Measurements from ENCODE around the gene RFC1.
"Not testable (repeated sequence)": the region's sequence is repeated elsewhere in the genome, so short reads cannot be mapped to it uniquely, and the experiment has no call there.

Gene RFC1

DNA sequence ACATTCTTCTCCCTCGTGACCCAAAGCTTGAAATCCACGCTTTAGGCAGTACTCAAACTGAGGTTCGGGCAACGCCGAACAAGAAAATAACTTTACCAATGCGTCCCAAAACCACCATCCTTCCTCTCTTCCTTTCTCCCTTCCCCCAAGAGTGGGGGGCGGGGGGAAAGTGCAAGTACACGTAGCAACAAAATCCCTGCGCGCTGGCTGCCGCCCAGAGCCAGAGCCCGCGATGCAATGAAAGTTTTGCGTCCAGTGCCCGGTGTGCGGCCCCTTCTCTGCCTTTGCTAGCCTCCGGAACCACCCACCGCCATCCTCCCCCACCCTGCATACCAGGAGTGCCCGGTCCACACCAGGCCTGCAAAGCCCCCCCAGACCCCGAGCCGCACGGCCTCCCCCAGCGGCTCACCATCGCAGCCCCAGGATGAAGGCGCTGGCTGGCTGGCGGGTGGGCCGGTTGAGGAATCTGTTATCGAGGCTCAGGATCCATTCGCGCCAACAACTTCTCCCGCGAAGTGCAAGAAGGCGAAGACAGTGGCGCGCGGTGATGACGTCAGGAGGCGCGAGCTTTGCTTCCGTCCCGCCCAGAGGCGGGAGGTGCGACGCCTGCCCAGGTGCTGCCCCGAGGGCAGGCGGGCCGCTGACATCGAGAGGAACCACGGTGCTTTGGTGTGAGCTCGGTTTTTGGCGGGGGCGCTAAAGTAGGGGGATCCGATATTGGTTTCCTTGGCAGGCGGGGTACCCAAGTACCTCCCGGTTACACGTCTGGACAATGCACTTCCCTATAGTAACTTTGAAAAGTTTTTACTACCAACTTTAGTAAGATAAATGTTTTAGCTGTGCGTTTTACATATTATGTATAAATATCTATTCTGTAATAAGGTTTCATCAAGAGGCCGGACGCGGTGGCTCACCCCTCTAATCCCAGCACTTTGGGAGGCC, at the start of gene RFC1:
RFC1 (minus strand) TSS at position 533 of the 942 bp plus-strand sequence; CDS start at position 412, 121 bp downstream.
- peak; percentile 83 for DNase-seq

- no peak for DNase-seq
Measured at GRCh38 chr4:39415678-39416283, 49.6 kb upstream of the RFC1 start.

DNA sequence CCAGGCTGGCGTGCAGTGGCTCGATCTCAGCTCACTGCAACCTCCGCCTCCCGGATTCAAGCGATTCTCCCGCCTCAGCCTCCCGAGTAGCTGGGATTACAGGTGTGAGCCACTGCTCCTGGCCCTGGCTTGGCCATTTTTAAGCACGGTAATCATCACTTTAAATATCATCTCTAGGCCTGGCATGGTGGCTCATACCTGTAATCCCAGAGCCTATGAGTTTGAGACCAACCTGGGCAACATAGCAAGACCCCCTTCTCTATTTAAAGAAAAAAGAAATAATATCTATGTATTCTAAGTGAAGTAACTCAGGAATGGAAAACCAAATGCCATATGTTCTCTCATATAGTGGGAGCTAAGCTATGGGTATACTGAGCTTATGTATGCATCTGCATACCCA, 45.4 kb upstream of the RFC1 start:
- DNase-seq: not testable (repeated sequence)

- DNase-seq: no peak
Measured at GRCh38 chr4:39410415-39410814, 44.3 kb upstream of the RFC1 start.

DNA sequence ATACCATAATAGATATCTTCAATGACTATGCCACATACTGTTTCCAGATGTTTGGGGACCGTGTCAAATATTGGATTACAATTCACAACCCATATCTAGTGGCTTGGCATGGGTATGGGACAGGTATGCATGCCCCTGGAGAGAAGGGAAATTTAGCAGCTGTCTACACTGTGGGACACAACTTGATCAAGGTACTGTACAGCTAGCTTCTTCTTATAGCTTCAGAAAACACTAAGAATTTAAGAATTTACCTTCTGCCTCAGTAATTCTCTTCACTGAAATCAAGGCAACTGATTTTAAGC, 41.4 kb upstream of the RFC1 start:
- DNase-seq: no peak

DNA sequence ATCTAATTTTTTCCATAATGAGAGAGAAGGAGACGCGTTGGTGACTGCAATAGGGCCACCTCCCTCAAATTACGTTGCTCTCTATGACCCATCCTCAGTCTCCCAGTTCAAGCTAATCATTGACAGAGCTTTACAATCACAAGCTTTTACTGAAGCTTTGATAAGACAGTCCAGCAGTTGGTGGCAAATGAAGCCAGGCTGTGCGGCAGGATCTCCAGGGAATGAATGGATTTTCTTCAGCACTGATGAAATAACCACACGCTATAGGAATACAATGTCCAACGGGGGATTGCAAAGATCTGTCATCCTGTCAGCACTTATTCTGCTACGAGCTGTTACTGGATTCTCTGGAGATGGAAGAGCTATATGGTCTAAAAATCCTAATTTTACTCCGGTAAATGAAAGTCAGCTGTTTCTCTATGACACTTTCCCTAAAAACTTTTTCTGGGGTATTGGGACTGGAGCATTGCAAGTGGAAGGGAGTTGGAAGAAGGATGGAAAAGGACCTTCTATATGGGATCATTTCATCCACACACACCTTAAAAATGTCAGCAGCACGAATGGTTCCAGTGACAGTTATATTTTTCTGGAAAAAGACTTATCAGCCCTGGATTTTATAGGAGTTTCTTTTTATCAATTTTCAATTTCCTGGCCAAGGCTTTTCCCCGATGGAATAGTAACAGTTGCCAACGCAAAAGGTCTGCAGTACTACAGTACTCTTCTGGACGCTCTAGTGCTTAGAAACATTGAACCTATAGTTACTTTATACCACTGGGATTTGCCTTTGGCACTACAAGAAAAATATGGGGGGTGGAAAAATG, 40.8 kb upstream of the RFC1 start, which contains the start of gene KLB:
KLB (plus strand) TSS at position 168 of the 821 bp plus-strand sequence; CDS start at position 188, 20 bp downstream.
- DNase-seq: no peak

DNA sequence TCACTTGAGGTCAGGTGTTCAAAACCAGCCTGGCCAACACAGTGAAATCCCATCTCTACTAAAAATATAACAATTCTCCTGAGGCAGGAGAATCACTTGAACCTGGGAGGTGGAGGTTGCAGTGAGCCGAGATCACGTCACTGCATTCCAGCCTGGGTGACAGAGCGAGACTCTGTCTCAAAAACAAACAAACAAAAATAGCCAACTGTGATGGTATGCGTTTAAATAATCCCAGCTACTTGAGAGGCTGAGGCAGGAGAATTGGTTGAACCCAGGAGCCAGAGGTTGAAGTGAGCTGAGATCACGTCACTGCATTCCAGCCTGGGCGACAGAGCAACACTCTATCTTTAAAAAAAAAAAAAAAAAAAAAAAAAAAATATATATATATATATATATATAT, 35.5 kb upstream of the RFC1 start:
- not testable (repeated sequence) for DNase-seq

GRCh38 chr4:39394706-39395105, 28.5 kb upstream of the RFC1 start:
- no peak for DNase-seq

GRCh38 chr4:39390603-39391002, 24.4 kb upstream of the RFC1 start:
- no peak for DNase-seq

GRCh38 chr4:39384563-39384962, 18.4 kb upstream of the RFC1 start:
- no peak for DNase-seq

GRCh38 chr4:39383690-39384089, 17.5 kb upstream of the RFC1 start:
- no peak for DNase-seq

GRCh38 chr4:39375478-39375877, 9.3 kb upstream of the RFC1 start:
- no peak for DNase-seq

GRCh38 chr4:39371209-39371608, 5.0 kb upstream of the RFC1 start:
- DNase-seq: not testable (repeated sequence)

DNA sequence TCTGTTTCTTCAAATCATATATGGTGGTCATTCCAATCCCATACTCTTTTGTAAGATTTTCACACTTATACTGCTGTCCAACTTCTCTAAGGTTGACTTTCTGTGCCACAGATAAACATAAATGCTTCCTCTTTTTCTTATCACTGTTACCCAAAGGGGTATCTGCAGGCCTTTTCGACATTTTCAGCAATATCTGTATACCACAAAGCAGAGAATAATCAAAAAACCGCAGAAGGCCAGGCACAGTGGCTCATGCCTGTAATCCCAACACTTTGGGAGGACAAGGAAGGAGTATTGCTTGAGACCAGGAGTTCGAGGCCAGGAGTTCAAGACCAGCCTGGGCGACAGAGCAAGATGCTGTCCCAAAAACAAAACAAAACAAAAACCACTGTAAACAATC, 3.1 kb upstream of the RFC1 start:
- no peak for DNase-seq

- no peak for DNase-seq
Measured at GRCh38 chr4:39367166-39367565, 1.0 kb upstream of the RFC1 start.

DNA sequence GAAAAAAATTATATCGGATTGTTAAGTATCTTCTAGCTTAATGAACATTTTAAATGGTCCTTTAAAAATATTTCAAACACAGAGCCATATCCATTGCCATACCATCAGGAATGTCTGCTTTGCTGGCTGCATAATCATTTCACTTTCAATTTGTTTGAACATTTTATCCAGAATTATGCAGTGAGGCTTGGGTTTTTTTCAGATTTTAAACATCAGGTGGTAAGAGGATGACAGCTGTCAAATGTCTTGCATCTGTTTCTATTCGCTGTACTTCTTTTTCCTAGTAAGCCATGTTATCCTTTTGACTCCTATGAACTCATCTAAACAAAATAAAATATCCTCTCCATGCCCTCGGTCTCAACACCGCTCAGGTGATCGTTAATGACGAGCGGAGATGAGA, 802 bp downstream of the RFC1 start:
- no peak for DNase-seq

- DNase-seq: no peak
Measured at GRCh38 chr4:39363773-39364393, 2.3 kb downstream of the RFC1 start.

DNA sequence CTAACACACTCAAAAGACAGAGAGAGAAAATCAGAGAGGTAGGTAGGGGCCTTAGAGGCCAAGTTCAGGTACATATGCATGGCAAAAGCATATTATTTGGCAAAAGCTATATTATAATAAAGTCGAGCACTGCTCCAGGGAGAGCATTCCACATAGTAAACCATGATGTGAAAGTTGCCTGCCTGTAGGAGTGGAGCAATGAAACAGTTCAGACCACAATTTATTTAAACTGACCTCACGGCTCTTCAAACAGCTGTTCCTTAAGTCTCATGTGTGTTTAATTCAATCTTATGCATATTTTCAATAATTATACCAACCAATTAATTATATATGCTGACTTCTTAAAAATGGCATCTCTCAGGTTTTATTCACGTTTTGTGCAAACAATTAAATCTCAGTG, 3.3 kb downstream of the RFC1 start:
- DNase-seq: no peak

DNA sequence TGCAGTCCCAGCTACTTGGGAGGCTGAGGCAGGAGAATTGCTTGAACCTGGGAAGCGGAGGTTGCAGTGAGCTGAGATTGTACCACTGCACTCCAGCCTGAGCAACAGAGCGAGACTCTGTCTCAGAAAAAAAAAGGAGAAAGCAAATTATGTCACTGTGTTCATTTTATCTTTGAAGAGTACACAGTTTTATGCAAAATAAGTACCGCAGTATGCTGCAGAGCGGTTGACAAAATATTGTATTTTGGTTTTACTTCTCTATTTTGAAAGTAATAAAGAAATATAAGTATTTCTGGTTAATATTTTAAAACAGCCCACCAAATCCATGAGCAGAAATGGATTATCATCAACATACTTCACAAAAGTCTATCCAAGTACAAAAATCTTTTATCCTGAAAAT, 5.6 kb downstream of the RFC1 start:
- DNase-seq: not testable (repeated sequence)

- DNase-seq: no peak
Measured at GRCh38 chr4:39357002-39357401, 9.2 kb downstream of the RFC1 start.

GRCh38 chr4:39354254-39354552, 12.0 kb downstream of the RFC1 start:
- DNase-seq: no peak

DNA sequence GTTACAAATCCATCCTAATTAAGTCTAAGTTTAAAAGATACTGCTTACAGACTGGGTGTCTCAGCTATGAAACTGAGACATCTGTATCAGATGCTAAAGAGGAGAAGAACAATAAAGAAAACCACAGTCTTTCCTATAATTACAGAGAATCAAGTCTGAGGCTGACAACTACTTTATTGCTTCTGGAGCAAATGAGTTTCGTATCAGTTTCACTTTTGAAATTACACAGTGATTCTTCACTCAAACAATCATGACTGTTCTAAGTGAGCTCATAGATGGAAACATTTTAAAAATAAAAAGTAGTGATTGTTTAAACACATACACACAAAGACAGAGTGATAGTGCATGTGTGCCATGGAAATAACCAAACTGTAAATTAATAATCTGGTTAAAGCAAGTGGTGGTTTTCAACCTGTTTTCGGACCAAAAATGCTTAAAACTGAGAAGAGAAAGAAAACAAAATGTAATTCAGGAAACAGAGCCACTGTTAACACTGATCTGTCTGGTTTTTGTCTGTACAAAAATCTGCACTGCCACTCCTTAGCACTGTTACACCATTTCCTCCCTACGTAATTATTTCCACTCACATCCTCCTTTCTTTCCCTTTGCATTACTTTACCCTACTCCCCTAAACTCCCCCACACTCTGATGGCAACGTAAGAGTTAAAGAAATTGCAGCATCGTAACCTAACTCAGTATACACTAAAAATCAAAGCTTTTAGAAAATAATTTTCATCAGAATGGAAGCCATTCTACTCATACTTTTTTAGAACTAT, 12.5 kb downstream of the RFC1 start:
- no peak for DNase-seq

DNA sequence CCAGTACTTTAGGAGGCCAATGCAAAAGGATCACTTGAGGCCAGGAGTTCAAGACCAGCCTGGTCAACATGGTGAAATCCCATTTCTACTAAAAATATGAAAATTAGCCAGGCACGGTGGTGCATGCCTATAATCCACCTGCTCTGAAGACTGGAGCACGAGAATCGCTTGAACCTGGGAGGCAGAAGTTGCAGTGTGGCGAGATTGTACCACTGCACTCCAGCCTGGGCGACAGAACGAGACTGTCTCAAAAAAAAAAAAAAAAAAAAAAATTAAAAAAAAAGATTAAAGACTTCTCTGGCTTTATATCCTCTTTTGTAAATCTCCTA, 13.0 kb downstream of the RFC1 start:
- DNase-seq: not testable (repeated sequence)

All from GDM1 (cell line).